SKM-1 (cell line): ENCODE data around the gene FAM89B.
A peak's percentile ranks its signal among the peaks of the same experiment; 100 is the strongest.

ENCODE experiments used
- DNase-seq: peaks from one replicate; lab custom pipeline; 2025; ENCODE audit not compliant: unreplicated experiment; lab: John Stamatoyannopoulos, UW

The FAM89B gene

DNA sequence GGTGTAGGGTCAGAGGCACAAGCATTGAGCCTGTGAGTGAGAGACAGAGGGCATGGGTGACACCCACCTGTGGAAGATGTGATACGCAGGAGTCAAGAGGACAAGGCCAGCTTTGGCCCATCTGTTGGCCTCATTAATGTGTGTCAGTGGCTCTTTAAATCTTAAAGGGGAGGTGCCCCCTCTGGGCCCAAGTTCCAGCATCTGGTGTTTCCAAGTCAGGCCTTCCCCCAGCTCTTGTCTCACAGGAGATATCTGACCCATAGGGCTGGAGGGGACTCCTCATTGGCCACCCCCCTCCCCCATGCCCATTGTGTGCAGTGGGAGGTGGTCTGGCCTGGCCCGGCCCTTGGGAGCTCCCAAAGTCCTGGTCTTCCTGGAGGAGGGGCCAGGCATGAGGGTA lies 14.3 kb downstream of the FAM89B start:
- DNase-seq, result no peak

DNA sequence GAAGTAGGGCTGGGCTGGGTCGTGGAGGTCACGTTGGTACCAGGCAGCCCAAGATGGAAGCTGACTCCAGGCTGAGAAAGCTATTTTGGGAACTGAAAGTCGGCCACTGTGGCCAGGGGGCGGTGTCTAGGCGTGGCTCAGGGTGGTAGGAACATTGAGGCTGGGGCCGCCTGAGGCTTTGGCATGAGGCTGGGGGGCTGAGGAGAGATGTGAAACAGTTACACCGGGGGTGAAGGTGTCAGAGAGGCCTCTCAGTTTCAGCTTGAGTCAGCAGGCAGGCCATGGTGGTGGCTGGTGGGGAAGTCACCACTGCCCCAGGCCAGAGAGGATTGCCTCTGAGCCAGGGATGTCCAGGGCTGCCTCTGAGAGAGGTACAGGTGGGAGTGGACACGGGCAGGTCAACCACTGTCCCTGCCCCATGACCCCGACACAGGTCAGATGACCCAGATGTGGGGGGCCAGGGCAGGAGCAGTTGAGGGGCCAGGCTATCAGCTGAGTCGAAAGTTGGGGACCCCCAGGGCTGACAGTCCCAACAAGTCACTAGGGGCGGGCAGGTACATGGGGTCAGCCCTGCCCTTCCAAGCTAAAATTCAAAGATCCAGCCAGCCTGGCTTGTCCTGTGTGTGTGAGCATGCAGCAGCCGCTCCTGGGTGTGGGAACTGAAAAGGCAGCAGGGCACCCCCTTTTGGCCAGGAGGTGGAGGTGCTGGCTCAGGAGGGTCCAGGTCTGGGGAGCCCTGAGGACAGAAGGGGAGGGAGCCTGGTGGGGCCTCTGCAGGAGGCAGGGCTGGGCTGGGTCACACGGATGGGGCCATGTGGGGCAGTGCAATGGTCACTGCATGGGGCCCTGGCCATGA lies 16.1 kb downstream of the FAM89B start:
- peak; percentile 45 for DNase-seq

DNA sequence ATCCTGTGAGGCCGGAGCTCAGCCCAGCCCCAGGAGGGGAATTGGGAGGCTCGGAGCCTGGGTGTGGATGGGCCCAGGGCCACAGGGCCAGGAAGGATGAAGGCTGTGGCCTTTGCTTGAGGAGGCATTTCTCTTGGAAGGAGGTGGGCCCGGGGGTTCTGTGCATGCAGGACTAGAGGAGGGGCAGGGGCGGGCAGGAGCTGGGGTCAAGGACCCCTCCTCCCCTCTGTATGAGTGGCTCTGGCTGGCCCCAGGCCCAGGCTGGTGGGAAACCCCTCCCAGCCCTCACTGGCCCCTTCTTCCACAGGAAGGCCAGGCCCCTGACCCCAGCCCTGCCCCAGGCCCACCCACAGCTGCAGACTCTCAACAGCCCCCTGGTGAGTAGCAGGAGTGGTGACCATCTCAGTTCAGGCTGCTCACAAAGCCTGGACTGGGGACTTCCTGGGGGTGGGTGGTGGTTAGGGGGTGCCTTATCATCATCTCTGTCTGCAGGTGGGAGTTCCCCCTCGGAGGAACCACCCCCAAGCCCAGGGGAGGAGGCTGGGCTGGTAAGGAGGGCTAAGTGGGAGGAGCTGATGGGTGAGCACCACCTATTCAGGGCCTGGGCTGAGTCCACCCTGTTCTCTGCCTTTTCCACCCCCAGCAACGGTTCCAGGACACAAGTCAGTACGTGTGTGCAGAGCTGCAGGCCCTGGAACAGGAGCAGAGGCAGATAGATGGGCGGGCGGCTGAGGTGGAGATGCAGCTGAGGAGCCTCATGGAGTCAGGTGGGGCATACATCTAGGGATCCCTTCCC lies 17.3 kb downstream of the FAM89B start:
- DNase-seq, result no peak

DNA sequence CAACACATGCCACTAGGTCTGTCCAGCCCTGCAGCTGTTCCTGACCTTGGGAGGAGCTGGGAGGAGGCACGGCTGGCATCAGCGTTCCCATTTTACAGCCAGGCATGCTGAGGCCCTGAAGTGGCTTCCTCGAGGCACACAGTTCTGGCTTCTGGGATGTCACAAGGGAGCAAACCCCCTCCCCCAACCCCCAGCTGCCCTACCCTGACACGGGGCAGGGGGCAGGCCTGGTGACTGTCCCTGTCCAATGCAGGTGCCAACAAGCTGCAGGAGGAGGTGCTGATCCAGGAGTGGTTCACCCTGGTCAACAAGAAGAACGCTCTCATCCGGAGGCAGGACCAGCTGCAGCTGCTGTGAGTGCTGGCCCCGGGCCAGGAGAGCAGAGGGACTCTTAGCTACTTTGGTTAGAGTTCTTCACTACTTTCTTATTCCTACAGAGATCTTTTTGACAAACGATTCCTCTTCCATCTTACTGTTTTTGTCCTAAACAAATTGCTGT lies 18.0 kb downstream of the FAM89B start:
- no peak for DNase-seq

DNA sequence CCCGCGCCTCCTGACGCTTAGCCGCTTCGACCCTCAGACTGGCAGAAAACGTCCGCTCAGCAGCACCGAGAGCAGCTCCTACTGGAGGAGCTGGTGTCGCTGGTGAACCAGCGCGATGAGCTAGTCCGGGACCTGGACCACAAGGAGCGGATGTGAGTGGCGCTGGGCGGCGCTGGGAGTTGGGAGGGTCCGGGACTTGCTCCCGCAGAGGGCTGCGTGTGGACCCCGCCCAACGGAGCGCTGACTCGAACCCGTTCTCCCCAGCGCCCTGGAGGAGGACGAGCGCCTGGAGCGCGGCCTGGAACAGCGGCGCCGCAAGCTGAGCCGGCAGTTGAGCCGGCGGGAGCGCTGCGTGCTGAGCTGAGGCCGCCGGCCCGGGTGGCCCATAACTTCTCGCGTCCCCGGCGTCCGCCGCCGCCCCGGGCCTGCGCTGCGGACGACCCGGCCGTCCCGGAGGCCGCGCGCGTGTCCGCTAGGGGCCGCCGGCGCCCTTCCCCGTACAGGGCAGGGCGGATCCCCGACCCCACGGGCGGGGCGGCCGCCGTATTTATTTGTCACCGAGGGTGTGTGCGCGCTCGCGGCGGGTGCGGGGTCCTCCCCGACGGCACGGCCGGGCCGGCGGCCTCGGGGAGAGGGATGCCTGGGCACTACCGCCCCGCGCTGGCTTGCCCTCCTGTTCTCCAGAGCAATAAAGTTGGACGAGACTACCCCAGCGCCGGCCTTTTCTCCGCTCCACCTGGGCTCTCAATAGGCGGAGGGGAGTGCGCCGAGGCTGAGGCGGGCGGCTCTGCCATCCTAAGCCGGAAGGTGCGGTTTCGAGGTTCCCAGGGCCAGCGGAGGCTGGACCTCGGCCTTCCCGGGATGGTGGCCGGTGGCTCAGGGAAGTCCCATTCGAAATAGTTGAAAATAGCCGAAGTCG lies 19.9 kb downstream of the FAM89B start:
- no peak for DNase-seq

DNA sequence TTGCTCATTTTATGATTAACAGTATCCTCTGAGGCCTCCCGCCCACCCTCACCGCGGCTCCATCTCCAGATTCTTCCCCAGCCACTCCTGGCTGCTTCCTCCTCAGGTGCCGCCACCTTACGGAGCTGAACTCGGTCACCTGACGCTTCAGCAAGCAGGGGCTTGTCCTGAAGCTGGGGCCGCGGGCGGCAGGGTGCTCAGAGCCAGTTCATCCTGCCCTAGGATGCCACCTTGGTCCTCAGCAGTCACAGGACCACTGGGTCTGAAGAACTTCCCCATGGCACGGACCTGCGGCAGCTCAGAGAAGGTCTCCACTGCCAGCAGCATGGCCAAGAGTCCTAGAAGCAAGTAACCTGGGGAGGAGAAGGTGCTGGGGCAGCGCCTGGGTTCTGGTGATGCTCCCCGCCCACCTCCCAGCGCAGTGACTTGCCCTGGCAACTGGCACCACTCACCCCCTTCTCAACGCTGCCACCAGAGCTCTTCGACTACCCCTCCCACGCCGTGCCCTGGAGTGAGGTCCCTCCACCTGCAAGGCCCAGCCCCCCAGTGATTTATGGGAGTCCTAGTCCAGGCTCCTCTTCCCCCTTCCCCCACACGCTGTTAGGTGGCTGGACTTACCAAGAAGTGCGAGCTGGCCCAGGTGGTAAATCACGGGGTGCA lies 20.6 kb downstream of the FAM89B start:
- no peak for DNase-seq

DNA sequence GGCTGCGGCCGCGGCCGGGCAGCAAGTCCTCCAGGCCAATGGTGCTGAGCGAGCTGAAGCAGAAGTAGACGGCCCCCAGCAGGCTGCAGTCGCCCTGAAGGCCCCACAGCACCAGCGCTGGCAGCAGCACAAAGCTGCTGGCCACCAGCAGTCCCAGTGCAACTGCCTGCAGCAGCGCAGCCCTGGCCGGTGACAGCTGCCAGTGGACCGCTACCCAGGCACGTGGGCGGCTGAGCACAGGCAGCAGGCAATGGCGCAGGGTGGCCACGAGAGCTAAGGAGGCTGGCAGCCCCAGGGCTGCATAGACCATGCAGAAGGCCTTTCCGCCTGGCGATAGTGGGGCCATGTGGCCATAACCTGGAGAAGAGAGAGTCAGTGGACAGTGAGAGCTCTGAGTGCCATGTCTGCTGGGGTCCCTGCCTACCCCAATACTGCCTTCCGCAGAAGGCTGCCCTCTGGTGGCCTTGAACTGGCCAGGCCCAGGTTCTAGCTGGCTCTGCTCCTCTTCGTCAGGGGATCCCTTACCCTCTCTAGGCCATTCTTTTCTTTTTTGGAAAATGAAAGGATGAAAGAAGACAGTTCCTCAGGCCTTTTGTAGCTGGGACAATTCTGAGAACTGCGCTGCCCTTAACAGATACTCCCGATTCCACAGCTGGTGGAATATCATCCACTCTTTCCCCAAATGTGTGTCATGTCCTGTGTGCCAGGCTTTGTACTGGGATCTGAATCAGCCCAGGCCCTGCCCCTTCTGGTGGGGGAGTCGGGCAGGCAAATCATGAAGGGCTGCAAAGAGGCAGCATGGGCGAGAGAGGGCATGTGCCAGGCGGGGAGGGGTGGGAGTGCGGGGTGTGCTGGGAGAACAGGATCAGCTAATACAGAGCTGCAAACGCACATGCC lies 21.4 kb downstream of the FAM89B start:
- no peak for DNase-seq

DNA sequence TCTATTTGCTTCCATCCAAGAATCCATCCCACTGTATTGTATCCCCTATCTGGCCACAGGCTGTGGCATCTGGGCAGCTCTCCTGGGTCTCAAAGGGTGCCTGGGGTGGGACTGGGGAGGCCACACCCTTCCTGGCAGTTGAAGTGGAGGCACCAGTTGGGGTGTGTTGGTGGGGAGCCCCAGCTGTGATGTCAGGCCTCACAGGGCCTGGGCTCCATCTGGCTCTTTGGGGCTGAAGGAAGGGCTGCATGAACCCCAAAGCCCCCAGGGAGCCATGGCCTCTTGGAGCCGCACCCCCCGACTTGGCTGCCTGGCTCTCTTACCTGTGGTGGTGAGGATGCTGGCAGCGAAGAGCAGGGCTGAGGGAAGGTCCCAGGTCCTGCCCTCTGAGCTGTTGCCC lies 22.8 kb downstream of the FAM89B start:
- DNase-seq, result no peak

DNA sequence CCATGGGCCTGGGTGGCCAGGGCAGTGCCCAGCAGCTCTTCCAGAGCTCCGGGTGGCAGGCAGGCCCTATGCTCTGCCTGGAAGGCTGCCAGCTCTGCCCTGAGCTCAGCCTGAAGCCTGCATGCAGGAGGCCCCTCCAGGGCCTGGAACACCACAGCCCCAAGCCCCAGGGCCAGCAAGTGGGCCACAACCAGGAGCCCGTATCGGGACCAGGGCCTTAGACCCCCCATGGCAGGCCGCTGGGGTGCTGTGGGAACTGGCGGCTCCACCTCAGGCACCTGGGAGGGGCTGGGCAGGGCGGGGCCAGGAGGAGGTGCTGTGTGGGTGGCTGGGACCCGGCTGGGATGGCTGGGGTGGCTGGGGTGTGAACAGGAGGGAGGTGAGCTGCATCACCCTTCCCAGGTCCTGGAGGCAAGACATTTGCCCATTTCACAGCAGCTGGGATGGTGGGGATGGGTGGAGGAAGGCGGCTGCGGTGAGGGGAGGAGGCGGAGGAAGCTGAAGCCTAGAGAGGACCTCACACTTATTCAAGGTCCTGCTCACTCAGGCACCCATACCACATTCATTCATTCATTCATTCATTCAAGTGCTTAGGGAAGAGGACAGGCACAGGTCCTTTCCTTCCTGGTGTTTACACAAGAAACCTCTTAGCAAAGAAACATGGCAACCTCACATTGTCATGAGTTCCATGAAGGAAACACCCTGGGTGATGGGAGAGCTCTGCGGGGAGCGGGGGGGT lies 23.4 kb downstream of the FAM89B start, which contains the start of gene KCNK7:
KCNK7 (minus strand) TSS at position 258 of the 739 bp plus-strand sequence; CDS start at position 230, 28 bp downstream.
- DNase-seq, result no peak

DNA sequence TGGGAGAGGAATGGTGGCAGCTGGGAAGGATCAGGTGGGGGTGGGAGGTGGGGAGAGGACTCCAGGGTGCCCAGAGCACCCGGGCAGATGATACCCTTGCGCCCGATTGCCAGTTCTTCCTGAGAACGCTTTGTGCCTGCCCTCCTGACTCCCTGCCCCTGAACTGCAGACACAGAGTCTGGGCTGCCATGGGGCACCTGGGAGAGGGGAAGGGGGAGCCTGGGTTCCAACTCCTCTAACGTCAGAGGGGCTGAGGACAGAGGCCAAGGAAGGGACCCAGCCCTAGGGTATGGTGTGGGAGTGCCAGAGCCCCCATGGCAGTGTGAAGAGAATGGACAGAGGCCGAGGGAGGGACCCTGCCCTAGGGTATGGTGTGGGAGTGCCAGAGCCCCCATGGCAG lies 24.2 kb downstream of the FAM89B start:
- no peak for DNase-seq

DNA sequence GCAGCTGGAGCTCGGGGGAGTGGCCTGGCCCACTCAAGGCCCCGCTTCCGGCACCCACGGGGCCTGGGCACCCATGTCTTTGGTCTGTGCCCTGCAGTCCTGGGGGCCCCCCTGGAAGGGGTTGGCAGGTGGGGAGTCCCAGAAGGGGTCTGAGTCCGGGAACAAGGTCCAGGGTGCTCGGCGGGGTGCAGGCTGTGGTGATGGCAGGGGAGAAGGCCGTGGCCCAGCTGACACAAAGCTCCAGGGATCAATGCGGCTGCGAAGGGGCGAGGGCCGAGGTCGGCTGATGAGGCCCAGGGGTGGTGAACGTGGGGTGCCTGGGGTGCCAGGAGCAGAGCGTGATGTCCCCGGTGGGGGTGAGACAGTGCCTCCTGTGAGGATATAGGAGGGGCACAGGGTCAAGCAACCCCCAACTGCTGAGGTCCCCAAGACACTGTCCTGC lies 25.9 kb downstream of the FAM89B start:
- no peak for DNase-seq

DNA sequence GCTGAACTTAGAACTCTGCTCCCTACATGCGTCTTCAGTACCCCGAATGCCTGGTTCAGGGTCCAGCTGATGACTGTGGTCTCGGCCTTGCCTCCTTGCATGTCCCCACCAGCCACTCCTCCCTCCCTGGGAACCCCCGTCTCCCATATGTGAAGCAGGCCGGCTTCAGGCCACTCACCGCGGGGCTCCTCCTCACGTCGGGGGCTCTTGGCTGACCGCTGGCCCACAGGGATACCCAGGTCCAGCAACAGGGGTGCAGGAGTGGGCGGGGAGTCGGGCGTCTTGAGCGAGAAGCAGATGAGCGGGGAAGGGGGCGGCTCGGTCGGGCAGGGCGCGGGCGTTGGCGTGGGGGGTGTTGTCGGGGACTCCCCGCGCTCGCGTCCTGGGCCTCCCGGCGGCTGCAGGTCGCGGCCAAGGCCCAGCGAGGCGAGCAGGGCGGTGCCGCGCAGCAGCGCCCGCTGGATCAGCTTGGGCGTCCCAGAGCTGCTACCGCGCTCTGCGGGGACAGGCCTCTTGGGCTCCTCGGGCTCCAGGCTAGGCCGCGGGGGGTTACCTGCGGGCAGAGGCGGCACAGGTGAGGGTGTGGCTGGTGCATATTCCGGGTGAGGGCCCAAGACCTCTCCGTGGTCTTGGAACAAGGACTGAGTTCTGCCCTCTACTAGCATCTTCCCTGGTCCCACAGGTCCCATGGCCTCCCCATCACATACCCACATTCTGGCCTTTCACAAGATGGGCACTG lies 27.0 kb downstream of the FAM89B start:
- DNase-seq, result no peak

DNA sequence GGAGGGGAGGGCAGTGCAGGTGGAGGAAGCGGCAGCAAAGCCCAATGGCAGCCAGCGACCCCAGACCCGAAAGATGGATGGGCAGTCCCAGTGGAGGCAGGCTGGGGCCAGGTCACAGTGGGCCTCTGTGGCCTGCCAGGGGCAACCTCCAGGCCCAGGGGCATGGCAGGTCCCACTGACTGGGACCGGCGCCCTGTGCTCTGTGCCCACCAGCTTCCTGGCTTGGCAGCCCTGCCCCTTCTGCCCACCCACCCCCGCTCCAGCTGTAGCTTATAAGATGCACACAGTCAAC lies 27.6 kb downstream of the FAM89B start:
- DNase-seq, result no peak

DNA sequence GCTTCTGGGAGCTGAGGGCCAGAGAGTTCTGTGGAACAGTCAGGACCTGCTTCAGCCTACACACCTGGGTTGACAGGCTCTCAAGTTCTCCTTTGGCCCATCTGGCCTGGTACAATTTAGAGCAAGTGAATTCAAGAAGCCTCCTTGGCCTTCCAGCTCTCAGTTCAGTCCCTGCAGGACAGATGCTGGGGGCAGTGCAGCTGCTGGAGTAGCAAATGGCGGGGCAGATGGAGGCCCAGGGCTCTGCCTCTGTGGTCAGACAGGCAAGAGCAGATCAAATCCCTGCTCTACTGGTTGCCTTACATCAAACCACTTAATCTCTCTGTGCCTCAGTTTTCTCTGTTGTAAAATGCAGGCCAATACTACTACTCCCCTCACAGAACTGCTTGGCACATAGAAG lies 31.9 kb downstream of the FAM89B start:
- no peak for DNase-seq

DNA sequence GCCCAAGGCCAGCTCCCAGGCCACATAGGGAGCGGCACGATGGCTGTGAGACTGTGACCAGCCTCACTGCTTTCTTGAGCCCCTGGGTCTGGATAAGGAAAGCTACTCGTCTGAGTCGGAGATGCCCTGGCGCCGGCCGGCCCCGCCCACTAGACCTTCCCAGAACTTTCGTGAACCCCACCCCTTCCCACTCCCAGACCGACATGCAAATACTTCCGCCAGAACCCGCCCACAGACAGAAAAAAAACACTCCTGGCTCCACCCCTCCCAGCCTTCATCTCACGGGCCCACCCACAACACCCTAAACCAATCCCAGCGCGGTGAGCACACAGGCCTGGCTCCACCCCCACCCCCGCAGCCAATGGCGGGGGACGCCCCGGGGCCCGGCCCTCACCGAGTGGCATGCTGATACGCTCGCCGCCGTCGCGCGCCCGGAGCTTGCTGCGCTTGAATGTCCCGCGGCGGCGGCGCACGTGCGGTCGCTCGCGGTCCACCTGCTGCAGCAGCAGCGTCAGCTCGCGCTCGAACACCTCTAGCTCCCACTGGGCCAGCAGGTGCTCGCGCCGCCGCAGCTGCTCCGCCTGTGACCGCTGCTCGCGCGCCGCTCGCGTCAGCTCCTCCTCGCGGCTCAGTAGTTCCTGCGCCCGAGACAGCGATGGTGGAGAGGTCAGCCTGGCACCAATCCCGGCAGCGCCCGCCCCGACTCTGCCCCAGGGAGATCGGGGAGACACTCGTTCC lies 34.7 kb downstream of the FAM89B start:
- DNase-seq, result no peak

DNA sequence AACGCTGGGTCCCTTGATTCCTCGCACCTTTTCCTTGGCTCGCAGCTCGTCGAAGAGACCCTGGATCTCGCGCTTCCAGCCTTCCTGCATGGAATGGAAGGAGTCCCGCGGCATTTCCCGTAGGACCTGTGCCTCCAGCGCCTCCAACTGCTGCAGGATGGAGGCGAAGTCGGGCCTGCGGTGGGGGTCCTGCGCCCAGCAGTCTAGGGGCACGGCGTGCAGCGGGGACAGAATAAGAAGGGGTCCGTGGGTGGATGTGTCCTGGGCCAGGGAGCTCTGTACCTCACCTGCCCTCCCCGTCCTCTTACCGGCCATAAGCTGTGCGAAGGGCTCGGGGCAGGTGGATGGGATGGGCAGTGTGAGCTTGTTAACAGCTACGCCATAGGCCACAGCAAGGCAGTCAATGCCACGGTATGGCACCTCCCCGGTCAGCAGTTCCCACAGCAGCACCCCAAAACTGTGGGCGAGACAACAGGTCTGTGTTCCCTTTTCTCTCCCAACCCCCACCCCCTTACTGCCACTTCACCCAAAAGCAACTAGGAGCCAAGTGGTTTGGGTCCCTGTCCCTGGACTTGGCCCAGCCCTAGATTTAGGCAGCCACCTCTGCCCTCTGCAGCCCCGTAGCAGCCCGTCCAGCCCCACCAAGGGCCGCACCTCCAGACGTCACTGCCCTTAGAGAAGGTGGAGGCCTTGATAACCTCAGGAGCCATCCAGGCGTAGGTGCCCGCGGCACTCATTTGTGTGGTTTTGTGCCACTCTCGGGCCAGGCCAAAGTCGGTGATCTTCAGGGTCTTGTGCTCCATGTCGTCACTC lies 35.5 kb downstream of the FAM89B start:
- no peak for DNase-seq

DNA sequence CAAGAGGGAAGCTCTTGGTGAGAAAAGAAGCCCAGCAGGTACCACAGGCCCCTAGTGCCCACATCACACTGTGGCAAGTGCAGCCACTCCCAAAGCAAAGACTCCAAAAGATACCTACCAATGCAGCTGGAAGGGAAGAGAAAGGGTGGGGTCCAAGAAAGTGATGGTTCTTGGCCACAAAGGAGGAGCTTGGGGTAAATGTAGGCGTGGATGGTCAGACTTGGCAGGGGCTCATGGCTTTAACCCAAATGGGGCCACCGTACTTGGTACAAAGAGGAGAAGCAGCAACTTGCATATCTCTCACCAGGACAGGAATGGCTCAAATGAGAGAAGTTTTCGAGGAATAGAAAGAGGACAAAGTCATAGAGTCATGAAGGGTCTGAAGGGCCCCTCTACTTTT lies 36.9 kb downstream of the FAM89B start:
- no peak for DNase-seq
